ENCODE data around the gene BFSP1. TPM values are rescaled to one million over a fixed set of nuclear protein-coding genes. Genes with fewer than 3 reads are reported as not detected.

Gene BFSP1
- total RNA-seq, 1 experiment from 2014 or later = 4.1 TPM

Other genes with a start within 250 kb of the BFSP1 start
- 187 and 232 TPM in 2 replicates for gene DSTN, start 38.7 kb upstream of the BFSP1 start, total RNA-seq (2014; rRNA removed; shearing (Covaris generic))
- gene RRBP1, start 150.9 kb upstream of the BFSP1 start, total RNA-seq (2014; rRNA removed; shearing (Covaris generic)) = 55.8 and 59.9 TPM in 2 replicates
- gene BANF2, start 168.6 kb upstream of the BFSP1 start, total RNA-seq (2014; rRNA removed; shearing (Covaris generic)) = not detected in 2 replicates